Pancreas (tissue), 10 donors: ENCODE data around the gene PVALEF. TPM values are rescaled to one million over a fixed set of nuclear protein-coding genes. Genes with fewer than 3 reads are reported as not detected.
A peak's percentile ranks its signal among the peaks of the same experiment; 100 is the strongest.
"Not testable (repeated sequence)": the region's sequence is repeated elsewhere in the genome, so short reads cannot be mapped to it uniquely, and the experiment has no call there.

Source experiments
- ATAC-seq, 4 donors: fragments of 200-7000 bp; cut with Tn5 transposase; one replicate each; pipeline versions ENCODE4 v1.8.0 to v1.9.1; 2020; ENCODE audit warnings: mild to moderate bottlenecking in 4 of 4, moderate library complexity in 4 of 4
- DNase-seq, 6 donors: peaks; one replicate each; pipeline ENCODE4 v3.0.0-alpha.2; 2020
- FAIRE-seq: peaks from 2 replicates; lab custom pipeline; 2012; peaks lifted over from hg19 to GRCh38; lab: Jason Lieb, UNC
- H3K27ac ChIP-seq, 4 donors: fragments of 200-600 bp; sonication (generic); 1 replicate in 3 of 4; 2 replicates in 1 of 4; pipeline versions ENCODE4 v1.5.0 to v1.8.0; 2020
- H3K27me3 ChIP-seq, 4 donors: fragments of 200-600 bp; one replicate each; pipeline ENCODE4 v1.8.0; 2021
- H3K36me3 ChIP-seq, 3 donors: fragments of 200-600 bp; sonication (generic) in 1 of 3; one replicate each; pipeline versions ENCODE4 v1.5.0 to v1.8.0; 2020 to 2021
- H3K4me1 ChIP-seq, 3 donors: fragments of 200-600 bp; one replicate each; pipeline ENCODE4 v1.8.0; 2021
- H3K4me3 ChIP-seq, 4 donors: fragments of 200-600 bp; sonication (generic) in 2 of 4; one replicate each; pipeline versions ENCODE4 v1.5.0 to v1.8.0; 2020 to 2021
- H3K9me3 ChIP-seq, 4 donors: fragments of 200-600 bp; one replicate each; pipeline ENCODE4 v1.8.0; 2021
- WGBS, 2 donors: extraction: QIAGEN DNeasy Blood & Tissue Kit; methylation state at CpG; one replicate each; pipeline ENCODE4 v1.1.7; 2013; 5-methylcytosine and 5-hydroxymethylcytosine counted together
- intact Hi-C, 3 donors: fragments of 100-400 bp; cut with DNase I; formaldehyde crosslinking; loops; one replicate each; pipeline versions ENCODE4 v1.11.1 to v1.14.2; 2022
- polyA plus RNA-seq, 2 donors: library from polyadenylated mRNA; stranded (reverse); fragments of 200-250 nt; gene quantifications; one replicate each; pipeline ENCODE4 v1.2.3, GENCODE V29; 2013
- total RNA-seq, 6 donors: library from RNA; stranded (reverse); fragmentation: NEBNext Ultra II Directional in 4 of 6; extraction: Animal tissue kit (Norgen Biotek cat#: 25700) in 4 of 6; gene quantifications; one replicate each; pipeline versions ENCODE4 v1.2.1 to v1.2.4, GENCODE V29; 2021 to 2023
- TF ChIP-seq, protein P1 (sequence below), 4 donors: fragments of 200-600 bp; sonication (generic) in 3 of 4; IDR thresholded peaks; one replicate each; pipeline versions ENCODE4 v1.5.0 to v1.8.0; 2021; ENCODE audit warnings: antibody characterized with exemption in 4 of 4
- donor health status: healthy with polysubstance abuse.
- donor health status: DM: no; HTN: no; CAD: no; lungs with moderate emphysema.
- donor health status: DM: no; HTN: no; CAD: no.
- donor health status: control.
- donor health status: control.
- donor health status: Bipolar disorder and iron deficiency.
- donor health status: DM: yes; HTN: yes; CAD: no.
- donor health status: DM: no; HTN: no; CAD: no.
- donor health status: DM: no; HTN: no; CAD: no.
- donor health status: DM: yes; HTN: yes; CAD: no.

The PVALEF gene
- total and polyA plus RNA-seq, 8 donors: 0.11 to 0.51 (median 0.17) TPM; not detected in 2

GRCh38 chr17:81143717-81144422 is 21.4 kb upstream of the PVALEF start:
- H3K27me3 ChIP-seq: no peaks in the 10 kb centered on the region
- WGBS, 2 donors: 83 to 87% methylated on average over 17 of the region's 17 CpGs
- no peaks in the 10 kb centered on the region for H3K36me3 ChIP-seq
- H3K4me1 ChIP-seq: peaks cover 0 to 3% (median 0%) of the 10 kb centered on the region in 3 donors
- intact Hi-C loops: loop anchor here in 2 of 3 donors (5.0 kb wide), 3 partner anchors 48 to 393 kb away; no protein-coding TSS in a partner anchor
- TF ChIP-seq, protein P1, sequence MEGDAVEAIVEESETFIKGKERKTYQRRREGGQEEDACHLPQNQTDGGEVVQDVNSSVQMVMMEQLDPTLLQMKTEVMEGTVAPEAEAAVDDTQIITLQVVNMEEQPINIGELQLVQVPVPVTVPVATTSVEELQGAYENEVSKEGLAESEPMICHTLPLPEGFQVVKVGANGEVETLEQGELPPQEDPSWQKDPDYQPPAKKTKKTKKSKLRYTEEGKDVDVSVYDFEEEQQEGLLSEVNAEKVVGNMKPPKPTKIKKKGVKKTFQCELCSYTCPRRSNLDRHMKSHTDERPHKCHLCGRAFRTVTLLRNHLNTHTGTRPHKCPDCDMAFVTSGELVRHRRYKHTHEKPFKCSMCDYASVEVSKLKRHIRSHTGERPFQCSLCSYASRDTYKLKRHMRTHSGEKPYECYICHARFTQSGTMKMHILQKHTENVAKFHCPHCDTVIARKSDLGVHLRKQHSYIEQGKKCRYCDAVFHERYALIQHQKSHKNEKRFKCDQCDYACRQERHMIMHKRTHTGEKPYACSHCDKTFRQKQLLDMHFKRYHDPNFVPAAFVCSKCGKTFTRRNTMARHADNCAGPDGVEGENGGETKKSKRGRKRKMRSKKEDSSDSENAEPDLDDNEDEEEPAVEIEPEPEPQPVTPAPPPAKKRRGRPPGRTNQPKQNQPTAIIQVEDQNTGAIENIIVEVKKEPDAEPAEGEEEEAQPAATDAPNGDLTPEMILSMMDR (IDR thresholded peaks at IDR 0.05): no peak
- H3K9me3 ChIP-seq: no peaks in the 10 kb centered on the region
- DNase-seq (no peak), FAIRE-seq (no peak), ATAC-seq (peak in 1 of 4 donors; percentile 2)
- H3K4me3 ChIP-seq: no peak overlapping the region
- H3K27ac ChIP-seq: no peak overlapping the region

DNA sequence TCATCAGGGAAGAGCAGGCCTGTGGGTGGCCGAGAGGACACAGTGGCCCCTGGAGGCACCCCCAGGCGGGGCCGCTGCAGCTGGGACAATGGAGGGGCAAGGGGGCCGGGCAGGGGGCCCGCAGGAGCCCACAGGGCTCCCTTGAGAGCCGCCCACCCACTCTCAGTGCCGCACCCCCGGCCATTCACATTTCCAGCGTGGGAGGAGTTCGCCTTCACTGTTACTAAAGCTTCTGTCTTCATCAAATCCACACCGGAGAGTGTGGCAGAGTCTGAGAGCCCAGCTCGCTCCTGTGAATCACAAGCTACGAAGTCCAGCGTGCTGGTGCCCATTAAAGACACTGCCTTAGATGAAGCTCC is 20.9 kb upstream of the PVALEF start:
- Histone ChIP-seq H3K4me3 (no peak overlapping the region), H3K9me3 (no peaks in the 10 kb centered on the region), H3K36me3 (no peaks in the 10 kb centered on the region), H3K27me3 (no peaks in the 10 kb centered on the region), H3K27ac (no peak overlapping the region), H3K4me1 (peaks cover 0 to 3% (median 0%) of the 10 kb centered on the region in 3 donors)
- TF ChIP-seq, protein P1 (IDR thresholded peaks at IDR 0.05): no peak
- intact Hi-C loops: loop anchor here in 2 of 3 donors (5.0 kb wide), 3 partner anchors 48 to 393 kb away; no protein-coding TSS in a partner anchor
- ATAC-seq (no peak), DNase-seq (no peak), FAIRE-seq (no peak)
- 89 to 93% methylated on average over 12 to 14 of the region's 14 CpGs for WGBS, 2 donors

- FAIRE-seq, H3K27me3 ChIP-seq, H3K4me3 ChIP-seq, H3K9me3 ChIP-seq, H3K4me1 ChIP-seq, ATAC-seq, intact Hi-C loops, H3K27ac ChIP-seq, H3K36me3 ChIP-seq, DNase-seq: not testable (repeated sequence)
- WGBS, 2 donors: 84 to 86% methylated on average over 8 to 10 of the region's 10 CpGs
Observed at GRCh38 chr17:81146208-81146607, 19.1 kb upstream of the PVALEF start.

DNA sequence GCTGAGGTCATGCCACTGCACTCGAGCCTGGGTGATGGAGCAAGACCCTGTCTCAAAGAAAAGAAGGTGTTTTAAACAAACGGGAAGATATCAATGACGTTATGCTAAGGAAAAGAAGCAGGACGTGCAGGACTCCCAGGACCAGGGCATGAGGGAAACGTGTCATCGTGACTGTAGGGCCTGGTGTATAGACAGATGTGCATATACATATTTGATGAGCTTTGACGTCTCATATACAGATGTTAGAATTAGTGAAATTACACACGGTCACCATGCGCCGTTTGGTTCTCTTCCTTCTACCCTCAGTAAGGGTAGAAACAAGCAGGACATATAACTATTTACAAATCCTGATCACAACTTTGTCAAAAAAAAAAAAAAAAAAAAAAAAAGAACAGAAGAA is 17.6 kb upstream of the PVALEF start:
- no peak for DNase-seq
- Histone ChIP-seq H3K4me1 (peaks cover 0 to 3% (median 0%) of the 10 kb centered on the region in 3 donors), H3K9me3 (no peaks in the 10 kb centered on the region), H3K27ac (no peak overlapping the region), H3K36me3 (no peaks in the 10 kb centered on the region), H3K4me3 (no peak overlapping the region), H3K27me3 (no peaks in the 10 kb centered on the region)
- intact Hi-C loops: no loop called here
- TF ChIP-seq, protein P1 (IDR thresholded peaks at IDR 0.05): no peak
- FAIRE-seq: no peak
- 80 to 83% methylated on average over 10 of the region's 10 CpGs for WGBS, 2 donors
- ATAC-seq: no peak

- Histone ChIP-seq H3K4me1 (no peaks in the 10 kb centered on the region), H3K36me3 (no peaks in the 10 kb centered on the region), H3K9me3 (no peaks in the 10 kb centered on the region), H3K27me3 (no peaks in the 10 kb centered on the region), H3K27ac (no peak overlapping the region), H3K4me3 (no peak overlapping the region)
- FAIRE-seq (no peak), ATAC-seq (peak in 1 of 4 donors; percentile 11), DNase-seq (no peak)
- intact Hi-C loops: no loop called here
- 85 to 91% methylated on average over 14 to 15 of the region's 15 CpGs for WGBS, 2 donors
- TF ChIP-seq, protein P1 (IDR thresholded peaks at IDR 0.05): no peak
Observed at GRCh38 chr17:81148571-81148970, 16.7 kb upstream of the PVALEF start.
